Epithelial cell of proximal tubule (primary cell): ENCODE results near the gene ACOXL. TPM values are rescaled to one million over a fixed set of nuclear protein-coding genes. Genes with fewer than 3 reads are reported as not detected.

Experiments
- DNase-seq: peaks from one replicate; pipeline ENCODE4 v3.0.0-alpha.2; 2011; ENCODE audit warnings: low read depth
- H3K4me3 ChIP-seq: 2 replicates; pipeline ENCODE4 v1.5.1; 2011; ENCODE audit warnings: low read depth, mild to moderate bottlenecking, low read length
- CTCF ChIP-seq: conservative IDR thresholded peaks from 2 replicates; pipeline ENCODE4 v1.5.1; 2012; ENCODE audit warnings: low read depth, mild to moderate bottlenecking, low read length
- total RNA-seq: library from RNA; depleted of rRNA; stranded (reverse); fragments of >200 nt; gene quantifications from 2 replicates; pipeline ENCODE4 v1.2.3, GENCODE V29; 2015

ACOXL gene
- total RNA-seq, 1 donor from 2014 or later: 0.06 TPM

GRCh38 chr2:111145103-111145760 is 412.9 kb downstream of the ACOXL start:
- TF ChIP-seq CTCF: no peak
- no peak for DNase-seq
- H3K4me3 ChIP-seq: no peak overlapping the region

- no peak for DNase-seq
- H3K4me3 ChIP-seq: no peak overlapping the region
- TF ChIP-seq CTCF: no peak
Observed at GRCh38 chr2:111145951-111146350, 413.6 kb downstream of the ACOXL start.

GRCh38 chr2:111148225-111148873 is 416.0 kb downstream of the ACOXL start:
- no peak for TF ChIP-seq CTCF

GRCh38 chr2:111148925-111149324 is 416.6 kb downstream of the ACOXL start:
- no peak overlapping the region for H3K4me3 ChIP-seq
- TF ChIP-seq CTCF: no peak
- no peak for DNase-seq

More at GRCh38 chr2:111148225-111148873, 416.0 kb downstream of the ACOXL start:
- DNase-seq: no peak
- no peak overlapping the region for H3K4me3 ChIP-seq

- DNase-seq: no peak
- no peak overlapping the region for H3K4me3 ChIP-seq
- no peak for TF ChIP-seq CTCF
Observed at GRCh38 chr2:111149882-111150455, 417.6 kb downstream of the ACOXL start.

- no peak overlapping the region for H3K4me3 ChIP-seq
- TF ChIP-seq CTCF: no peak
- DNase-seq: no peak
Observed at GRCh38 chr2:111154758-111155157, 422.4 kb downstream of the ACOXL start.

- no peak overlapping the region for H3K4me3 ChIP-seq
- TF ChIP-seq CTCF: no peak
- no peak for DNase-seq
Observed at GRCh38 chr2:111155610-111156009, 423.2 kb downstream of the ACOXL start.
